ENCODE measurements around the gene RAB31. TPM values are rescaled to one million over a fixed set of nuclear protein-coding genes. Genes with fewer than 3 reads are reported as not detected.
A peak's percentile ranks its signal among the peaks of the same experiment; 100 is the strongest.
"Not testable (repeated sequence)": the region's sequence is repeated elsewhere in the genome, so short reads cannot be mapped to it uniquely, and the experiment has no call there.

The RAB31 gene
- total RNA-seq, 4 donors from 2014 or later: 17.4 to 76.0 (median 45.0) TPM

DNA sequence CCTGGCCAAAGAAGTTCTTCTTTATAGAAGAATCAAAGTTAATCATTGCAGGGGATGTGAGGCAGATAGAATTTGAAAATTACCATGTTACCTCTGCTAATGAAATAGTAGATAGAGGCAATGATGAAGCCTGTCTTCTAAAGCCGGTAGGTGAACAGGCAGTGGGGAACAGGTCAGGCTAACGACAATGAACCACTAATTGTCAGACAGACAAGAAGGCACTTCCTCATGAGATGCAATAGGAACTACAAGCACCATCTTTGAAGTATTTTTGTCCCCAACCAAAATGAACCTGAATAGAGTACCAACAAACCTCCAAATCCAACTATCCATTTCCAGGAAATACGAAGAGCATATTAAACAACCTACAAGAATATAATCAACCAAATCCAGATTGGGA is 41.6 kb upstream of the RAB31 start:
- DNase-seq: no peak
- 87 to 94% methylated on average over 3 of the region's 3 CpGs for WGBS, 2 donors

DNA sequence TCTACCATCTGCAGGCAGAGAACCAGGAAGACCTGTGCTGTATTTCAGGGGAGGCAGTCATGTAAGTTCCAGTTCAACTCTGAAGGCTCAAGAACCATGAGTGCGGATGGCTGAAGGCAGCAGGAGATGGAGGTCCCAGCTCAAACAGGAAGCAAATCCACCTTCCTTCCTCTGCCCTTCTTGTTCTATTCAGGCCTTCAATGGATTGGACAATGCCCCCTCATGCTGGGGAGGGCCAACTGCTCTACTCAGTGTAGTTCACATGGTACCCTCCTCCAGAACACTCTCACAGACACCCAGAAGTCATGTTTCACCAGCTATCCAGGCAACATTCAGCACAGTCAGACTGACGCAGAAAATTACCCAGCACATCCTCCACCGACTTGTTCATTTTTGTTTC is 39.1 kb upstream of the RAB31 start:
- H3K4me3 ChIP-seq: no peak overlapping the region
- intact Hi-C loops (cut with DNase I): no loop called here
- no peaks in the 10 kb centered on the region for H3K9me3 ChIP-seq
- no peak for DNase-seq
- H3K27me3 ChIP-seq: no peaks in the 10 kb centered on the region
- TF ChIP-seq, protein P1, sequence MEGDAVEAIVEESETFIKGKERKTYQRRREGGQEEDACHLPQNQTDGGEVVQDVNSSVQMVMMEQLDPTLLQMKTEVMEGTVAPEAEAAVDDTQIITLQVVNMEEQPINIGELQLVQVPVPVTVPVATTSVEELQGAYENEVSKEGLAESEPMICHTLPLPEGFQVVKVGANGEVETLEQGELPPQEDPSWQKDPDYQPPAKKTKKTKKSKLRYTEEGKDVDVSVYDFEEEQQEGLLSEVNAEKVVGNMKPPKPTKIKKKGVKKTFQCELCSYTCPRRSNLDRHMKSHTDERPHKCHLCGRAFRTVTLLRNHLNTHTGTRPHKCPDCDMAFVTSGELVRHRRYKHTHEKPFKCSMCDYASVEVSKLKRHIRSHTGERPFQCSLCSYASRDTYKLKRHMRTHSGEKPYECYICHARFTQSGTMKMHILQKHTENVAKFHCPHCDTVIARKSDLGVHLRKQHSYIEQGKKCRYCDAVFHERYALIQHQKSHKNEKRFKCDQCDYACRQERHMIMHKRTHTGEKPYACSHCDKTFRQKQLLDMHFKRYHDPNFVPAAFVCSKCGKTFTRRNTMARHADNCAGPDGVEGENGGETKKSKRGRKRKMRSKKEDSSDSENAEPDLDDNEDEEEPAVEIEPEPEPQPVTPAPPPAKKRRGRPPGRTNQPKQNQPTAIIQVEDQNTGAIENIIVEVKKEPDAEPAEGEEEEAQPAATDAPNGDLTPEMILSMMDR (IDR thresholded peaks at IDR 0.05): no peak
- no peak for TF ChIP-seq POLR2A (IDR thresholded peaks at IDR 0.05)
- no peaks in the 10 kb centered on the region for H3K36me3 ChIP-seq
- peaks cover 0 to 34% (median 4%) of the 10 kb centered on the region in 3 donors for H3K4me1 ChIP-seq
- H3K27ac ChIP-seq: no peak overlapping the region
- 90 to 97% methylated on average over 3 of the region's 3 CpGs for WGBS, 2 donors

More for the DNA sequence above, 41.6 kb upstream of the RAB31 start:
- Histone ChIP-seq H3K27me3 (no peaks in the 10 kb centered on the region), H3K36me3 (no peaks in the 10 kb centered on the region), H3K4me3 (no peak overlapping the region), H3K27ac (no peak overlapping the region), H3K9me3 (no peaks in the 10 kb centered on the region), H3K4me1 (peaks cover 0 to 16% (median 0%) of the 10 kb centered on the region in 3 donors)
- no peak for TF ChIP-seq POLR2A (IDR thresholded peaks at IDR 0.05)
- TF ChIP-seq, protein P1 (IDR thresholded peaks at IDR 0.05): no peak
- intact Hi-C loops (cut with DNase I): no loop called here

DNA sequence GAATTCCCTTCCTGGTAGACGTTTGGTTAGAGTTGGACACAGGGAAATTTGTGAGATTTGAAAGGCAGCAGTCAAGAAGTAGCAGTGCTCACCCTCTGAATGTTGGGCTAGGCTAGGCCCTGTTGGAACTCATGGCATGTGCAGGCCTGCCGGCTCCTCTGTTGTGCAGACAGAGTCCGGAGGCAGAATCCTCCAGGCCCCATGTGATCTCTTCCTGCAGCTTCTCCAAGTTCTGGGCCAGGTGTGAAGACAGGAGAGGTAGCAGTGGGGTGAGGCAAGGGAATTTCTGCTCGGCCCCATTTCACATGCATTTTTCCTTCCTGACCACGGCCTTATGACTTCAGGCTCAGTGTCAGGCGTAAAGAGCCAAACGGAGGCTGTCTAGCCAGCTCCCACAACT is 36.9 kb upstream of the RAB31 start:
- Histone ChIP-seq H3K4me1 (peaks cover 0 to 38% (median 4%) of the 10 kb centered on the region in 3 donors), H3K4me3 (no peak overlapping the region), H3K27me3 (no peaks in the 10 kb centered on the region), H3K9me3 (no peaks in the 10 kb centered on the region), H3K36me3 (no peaks in the 10 kb centered on the region), H3K27ac (peak overlapping the region; percentile 70 to 92 (median 80))
- TF ChIP-seq, protein P1 (IDR thresholded peaks at IDR 0.05): peak in 1 of 6 experiments; percentile 9
- TF ChIP-seq POLR2A (IDR thresholded peaks at IDR 0.05): no peak
- WGBS, 2 donors: 30 to 52% methylated on average over 5 to 6 of the region's 7 CpGs
- intact Hi-C loops (cut with DNase I): no loop called here
- no peak for DNase-seq

DNA sequence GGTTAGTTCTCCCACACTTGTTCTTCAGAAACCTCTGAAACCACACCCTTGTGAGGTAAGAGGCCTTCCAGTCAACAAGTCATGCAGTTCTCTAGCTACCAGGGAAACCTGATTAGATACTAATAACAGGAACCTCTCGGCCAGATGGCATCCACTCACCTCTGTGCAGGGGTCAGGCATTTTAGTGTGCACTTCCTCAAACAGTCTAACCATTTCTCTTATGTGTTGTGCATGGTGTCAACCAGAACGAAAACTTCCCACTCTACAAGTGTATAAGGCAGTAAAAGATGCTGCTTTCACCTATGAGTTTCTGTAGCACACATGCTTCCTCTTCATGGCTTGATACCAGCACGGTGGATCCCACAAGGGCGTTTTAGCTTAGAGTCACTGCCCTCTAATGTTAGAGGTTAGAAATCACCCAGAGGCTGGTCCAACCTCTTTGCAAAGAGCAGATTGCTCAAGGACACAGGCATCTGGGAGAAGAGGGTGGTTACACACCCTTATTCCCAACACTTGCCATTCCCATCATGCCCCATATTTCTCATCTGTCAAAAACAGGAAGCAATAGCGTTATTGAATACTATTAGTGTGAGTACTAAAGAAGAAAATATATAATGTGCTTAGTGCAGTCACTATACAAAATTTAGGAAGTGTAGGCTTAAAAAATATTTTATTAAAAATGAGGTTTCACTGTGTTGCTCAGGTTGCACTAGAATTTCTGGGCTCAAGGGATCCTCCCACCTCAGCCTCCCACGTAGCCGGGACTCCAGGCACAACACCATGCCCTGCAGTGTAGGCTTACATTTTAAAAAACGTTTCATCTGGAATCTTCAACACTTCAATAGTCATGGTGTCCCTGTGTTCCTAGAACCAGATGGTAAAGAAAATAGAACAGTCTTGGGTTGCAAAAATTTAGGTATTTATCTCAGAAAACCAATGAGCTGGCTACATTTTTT is 34.5 kb upstream of the RAB31 start:
- TF ChIP-seq, protein P1 (IDR thresholded peaks at IDR 0.05): peak in 2 of 6 experiments; percentile 26 to 28
- no peak for TF ChIP-seq POLR2A (IDR thresholded peaks at IDR 0.05)
- H3K4me3 ChIP-seq: no peak overlapping the region
- no peaks in the 10 kb centered on the region for H3K27me3 ChIP-seq
- no peak for DNase-seq
- peak overlapping the region; percentile 69 to 92 (median 78) for H3K27ac ChIP-seq
- H3K36me3 ChIP-seq: no peaks in the 10 kb centered on the region
- intact Hi-C loops (cut with DNase I): no loop called here
- 17 to 26% methylated on average over 8 of the region's 8 CpGs for WGBS, 2 donors
- no peaks in the 10 kb centered on the region for H3K9me3 ChIP-seq
- peaks cover 0 to 38% (median 4%) of the 10 kb centered on the region in 3 donors for H3K4me1 ChIP-seq

DNA sequence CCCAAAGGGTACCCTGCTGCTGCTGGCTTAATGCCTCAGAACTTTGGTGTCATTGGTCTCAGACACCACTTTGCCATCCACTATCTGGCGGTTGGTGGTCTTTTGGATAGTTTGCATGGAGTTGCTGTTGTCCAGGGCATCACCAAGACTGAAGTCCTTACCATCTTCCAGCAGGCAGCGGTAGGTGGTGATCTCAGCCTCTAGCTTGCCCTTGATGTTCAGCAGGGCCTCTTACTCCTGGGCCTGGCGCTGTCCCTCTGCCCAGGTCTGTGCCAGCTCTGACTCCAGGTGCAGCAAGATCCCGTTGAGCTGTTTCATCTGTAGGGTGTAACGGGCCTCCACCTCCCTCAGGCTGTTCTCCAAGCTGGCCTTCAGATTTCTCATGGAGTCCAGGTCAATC is 29.9 kb upstream of the RAB31 start:
- 89 to 95% methylated on average over 4 of the region's 5 CpGs for WGBS, 2 donors
- DNase-seq; intact Hi-C loops (cut with DNase I); H3K36me3 ChIP-seq; H3K9me3 ChIP-seq; H3K27me3 ChIP-seq; H3K4me3 ChIP-seq; H3K27ac ChIP-seq: not testable (repeated sequence)
- H3K4me1 ChIP-seq: peaks cover 0 to 15% (median 5%) of the 10 kb centered on the region in 3 donors
